OCI-LY7 (cell line): ENCODE measurements around the gene TTYH1.
"Not testable (repeated sequence)": the region's sequence is repeated elsewhere in the genome, so short reads cannot be mapped to it uniquely, and the experiment has no call there.

ENCODE experiments used
- CTCF ChIP-seq: fragments of 200-600 bp; sonication (generic); conservative IDR thresholded peaks from 2 replicates; pipeline ENCODE4 v1.5.1; 2014; ENCODE audit warnings: mild to moderate bottlenecking, antibody characterized with exemption, low read length, moderate library complexity, mixed read lengths
- EZH2phosphoT487 ChIP-seq: fragments of 200-600 bp; sonication (generic); IDR thresholded peaks from 2 replicates; pipeline ENCODE4 v1.6.1; 2018; ENCODE audit warnings: low read depth, borderline replicate concordance, mild to moderate bottlenecking, mixed run types, antibody characterized with exemption, low read length, moderate library complexity, mixed read lengths

GRCh38 chr19:54365798-54366197, 49.5 kb upstream of the TTYH1 start:
- not testable (repeated sequence) for TF ChIP-seq CTCF, EZH2phosphoT487
